ENCODE data around the gene BLACAT1. TPM values are rescaled to one million over a fixed set of nuclear protein-coding genes. Genes with fewer than 3 reads are reported as not detected.

BLACAT1 gene
- total and polyA plus RNA-seq, 2 of the 13 experiments (the other 11 are each of a cell fraction or from before 2014, with no cell fraction given): 1.2 to 2.8 TPM

DNA sequence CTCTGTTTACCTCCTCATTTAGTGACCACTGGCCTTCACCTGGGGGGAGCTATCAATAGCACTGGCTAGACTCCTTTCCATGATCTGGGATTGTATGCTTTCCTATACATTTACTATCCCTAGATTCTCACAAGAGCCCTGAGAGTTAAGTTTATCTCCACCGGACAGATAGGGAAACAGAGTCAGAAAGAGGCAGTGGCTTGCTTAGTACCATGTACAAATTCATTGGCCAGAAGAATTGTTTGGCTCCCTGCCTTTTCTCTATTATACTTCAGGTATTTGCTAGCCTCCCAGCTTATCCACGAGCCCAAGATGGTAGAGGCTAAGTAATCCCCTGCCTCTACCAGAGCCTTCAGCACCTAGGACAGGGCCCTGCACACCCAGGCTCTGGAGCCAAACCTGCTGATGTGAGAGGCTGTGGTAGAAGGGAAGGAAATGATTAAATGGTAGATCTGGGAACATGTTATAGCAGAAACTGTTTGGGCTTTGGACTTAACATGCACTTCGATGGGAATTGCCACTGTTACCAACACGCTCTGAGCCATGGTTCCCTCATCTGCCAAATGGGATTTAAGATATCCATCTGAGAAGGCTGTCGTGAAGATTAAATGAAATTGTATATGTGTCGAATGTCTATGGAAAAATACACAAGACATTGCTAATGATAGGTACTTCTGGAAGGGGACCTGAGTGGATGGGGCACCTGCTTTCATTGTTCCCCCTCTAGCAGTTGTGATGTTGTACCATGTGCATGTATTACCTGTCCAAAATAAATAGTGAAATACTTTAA is 3.1 kb upstream of the BLACAT1 start (continued):
- TF ChIP-seq, protein P1, sequence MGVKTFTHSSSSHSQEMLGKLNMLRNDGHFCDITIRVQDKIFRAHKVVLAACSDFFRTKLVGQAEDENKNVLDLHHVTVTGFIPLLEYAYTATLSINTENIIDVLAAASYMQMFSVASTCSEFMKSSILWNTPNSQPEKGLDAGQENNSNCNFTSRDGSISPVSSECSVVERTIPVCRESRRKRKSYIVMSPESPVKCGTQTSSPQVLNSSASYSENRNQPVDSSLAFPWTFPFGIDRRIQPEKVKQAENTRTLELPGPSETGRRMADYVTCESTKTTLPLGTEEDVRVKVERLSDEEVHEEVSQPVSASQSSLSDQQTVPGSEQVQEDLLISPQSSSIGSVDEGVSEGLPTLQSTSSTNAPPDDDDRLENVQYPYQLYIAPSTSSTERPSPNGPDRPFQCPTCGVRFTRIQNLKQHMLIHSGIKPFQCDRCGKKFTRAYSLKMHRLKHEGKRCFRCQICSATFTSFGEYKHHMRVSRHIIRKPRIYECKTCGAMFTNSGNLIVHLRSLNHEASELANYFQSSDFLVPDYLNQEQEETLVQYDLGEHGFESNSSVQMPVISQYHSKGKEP (CRISPR knock-in tag; IDR thresholded peaks at IDR 0.05): 0 out of 2 replicates have a peak, but pooled peaks have one; percentile 57
- TF ChIP-seq ZNF296 (CRISPR knock-in tag; conservative IDR thresholded peaks at IDR 0.05) (no peak), MED1 (CRISPR knock-in tag; IDR thresholded peaks at IDR 0.05) (no peak), ZNF644 (CRISPR knock-in tag; IDR thresholded peaks at IDR 0.05; ENCODE audit: low read depth) (0 out of 2 replicates have a peak, but pooled peaks have one; percentile 70), ELF3 (CRISPR knock-in tag; IDR thresholded peaks at IDR 0.05) (peak; percentile 43; the same call in 1 of the 2 replicates), POLR2AphosphoS5 (IDR thresholded peaks at IDR 0.05; ENCODE audit: low read depth, low read length) (no peak), THAP11 (CRISPR knock-in tag; IDR thresholded peaks at IDR 0.05) (0 out of 2 replicates have a peak, but pooled peaks have one; percentile 31), ZNF12 (CRISPR knock-in tag; IDR thresholded peaks at IDR 0.05) (peak; percentile 42; the same call in 1 of the 2 replicates), BORCS8-MEF2B (CRISPR knock-in tag; IDR thresholded peaks at IDR 0.05) (peak; percentile 81; the same call in 1 of the 2 replicates), SAP130 (CRISPR knock-in tag; IDR thresholded peaks at IDR 0.05; ENCODE audit: low read depth) (peak; percentile 52), ZNF331 (CRISPR knock-in tag; IDR thresholded peaks at IDR 0.05) (peak; percentile 68), ZNF766 (CRISPR knock-in tag; IDR thresholded peaks at IDR 0.05; ENCODE audit: borderline replicate concordance) (0 out of 2 replicates have a peak, but pooled peaks have one; percentile 28), ZSCAN12 (CRISPR knock-in tag; IDR thresholded peaks at IDR 0.05) (0 out of 2 replicates have a peak, but pooled peaks have one; percentile 38), SMAD1 (CRISPR knock-in tag; IDR thresholded peaks at IDR 0.05; ENCODE audit: borderline replicate concordance, low read depth) (no peak), ZNF589 (CRISPR knock-in tag; conservative IDR thresholded peaks at IDR 0.05) (0 out of 2 replicates have a peak, but pooled peaks have one; percentile 43), ERF (CRISPR knock-in tag; IDR thresholded peaks at IDR 0.05) (peak; percentile 39; the same call in 1 of the 2 replicates), HOXD1 (CRISPR knock-in tag; IDR thresholded peaks at IDR 0.05) (0 out of 2 replicates have a peak, but pooled peaks have one; percentile 26), ZNF367 (CRISPR knock-in tag; IDR thresholded peaks at IDR 0.05; ENCODE audit: borderline replicate concordance) (0 out of 2 replicates have a peak, but pooled peaks have one; percentile 40), MIXL1 (CRISPR knock-in tag; IDR thresholded peaks at IDR 0.05) (peak; percentile 55; the same call in 1 of the 2 replicates), NR1H2 (CRISPR knock-in tag; IDR thresholded peaks at IDR 0.05; ENCODE audit: borderline replicate concordance, low read depth) (no peak), LCORL (IDR thresholded peaks at IDR 0.05) (no peak), LCORL (CRISPR knock-in tag; IDR thresholded peaks at IDR 0.05) (no peak)
- TF ChIP-seq, protein P2, sequence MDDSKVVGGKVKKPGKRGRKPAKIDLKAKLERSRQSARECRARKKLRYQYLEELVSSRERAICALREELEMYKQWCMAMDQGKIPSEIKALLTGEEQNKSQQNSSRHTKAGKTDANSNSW (CRISPR knock-in tag; IDR thresholded peaks at IDR 0.05; ENCODE audit: borderline replicate concordance): no peak
- TF ChIP-seq, protein P3, sequence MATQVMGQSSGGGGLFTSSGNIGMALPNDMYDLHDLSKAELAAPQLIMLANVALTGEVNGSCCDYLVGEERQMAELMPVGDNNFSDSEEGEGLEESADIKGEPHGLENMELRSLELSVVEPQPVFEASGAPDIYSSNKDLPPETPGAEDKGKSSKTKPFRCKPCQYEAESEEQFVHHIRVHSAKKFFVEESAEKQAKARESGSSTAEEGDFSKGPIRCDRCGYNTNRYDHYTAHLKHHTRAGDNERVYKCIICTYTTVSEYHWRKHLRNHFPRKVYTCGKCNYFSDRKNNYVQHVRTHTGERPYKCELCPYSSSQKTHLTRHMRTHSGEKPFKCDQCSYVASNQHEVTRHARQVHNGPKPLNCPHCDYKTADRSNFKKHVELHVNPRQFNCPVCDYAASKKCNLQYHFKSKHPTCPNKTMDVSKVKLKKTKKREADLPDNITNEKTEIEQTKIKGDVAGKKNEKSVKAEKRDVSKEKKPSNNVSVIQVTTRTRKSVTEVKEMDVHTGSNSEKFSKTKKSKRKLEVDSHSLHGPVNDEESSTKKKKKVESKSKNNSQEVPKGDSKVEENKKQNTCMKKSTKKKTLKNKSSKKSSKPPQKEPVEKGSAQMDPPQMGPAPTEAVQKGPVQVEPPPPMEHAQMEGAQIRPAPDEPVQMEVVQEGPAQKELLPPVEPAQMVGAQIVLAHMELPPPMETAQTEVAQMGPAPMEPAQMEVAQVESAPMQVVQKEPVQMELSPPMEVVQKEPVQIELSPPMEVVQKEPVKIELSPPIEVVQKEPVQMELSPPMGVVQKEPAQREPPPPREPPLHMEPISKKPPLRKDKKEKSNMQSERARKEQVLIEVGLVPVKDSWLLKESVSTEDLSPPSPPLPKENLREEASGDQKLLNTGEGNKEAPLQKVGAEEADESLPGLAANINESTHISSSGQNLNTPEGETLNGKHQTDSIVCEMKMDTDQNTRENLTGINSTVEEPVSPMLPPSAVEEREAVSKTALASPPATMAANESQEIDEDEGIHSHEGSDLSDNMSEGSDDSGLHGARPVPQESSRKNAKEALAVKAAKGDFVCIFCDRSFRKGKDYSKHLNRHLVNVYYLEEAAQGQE (IDR thresholded peaks at IDR 0.05; ENCODE audit: borderline replicate concordance in 1 of 2, low read depth in 1 of 2, low read length in 2 of 2): peak; percentile 89 to 97

All from HepG2 (cell line).